ENCODE measurements around the gene ETV1. TPM values are rescaled to one million over a fixed set of nuclear protein-coding genes. Genes with fewer than 3 reads are reported as not detected.

ETV1 gene
- total RNA-seq, 2 donors from 2014 or later: 27.7 to 58.4 TPM

GRCh38 chr7:13852281-13852968, 137.0 kb downstream of the ETV1 start:
- Histone ChIP-seq H3K27ac (no peak overlapping the region), H3K36me3 (no peaks in the 10 kb centered on the region), H3K27me3 (no peaks in the 10 kb centered on the region), H3K9me3 (no peaks in the 10 kb centered on the region), H3K4me1 (peaks cover 0 to 16% of the 10 kb centered on the region in 2 donors), H3K4me3 (no peak overlapping the region)
- TF ChIP-seq CTCF (IDR thresholded peaks at IDR 0.05): no peak
- no peak for DNase-seq (ENCODE audit: low spot score)

GRCh38 chr7:13851736-13852135, 137.7 kb downstream of the ETV1 start:
- no peak for DNase-seq (ENCODE audit: low spot score)
- no peak overlapping the region for H3K4me3 ChIP-seq
- H3K9me3 ChIP-seq: no peaks in the 10 kb centered on the region
- peaks cover 0 to 16% of the 10 kb centered on the region in 2 donors for H3K4me1 ChIP-seq
- H3K36me3 ChIP-seq: no peaks in the 10 kb centered on the region
- H3K27ac ChIP-seq: no peak overlapping the region
- no peaks in the 10 kb centered on the region for H3K27me3 ChIP-seq
- no peak for TF ChIP-seq CTCF (IDR thresholded peaks at IDR 0.05)

- DNase-seq (ENCODE audit: low spot score): no peak
- H3K9me3 ChIP-seq: no peaks in the 10 kb centered on the region
- H3K4me3 ChIP-seq: no peak overlapping the region
- H3K4me1 ChIP-seq: peaks cover 0 to 16% of the 10 kb centered on the region in 2 donors
- no peaks in the 10 kb centered on the region for H3K27me3 ChIP-seq
- TF ChIP-seq CTCF (IDR thresholded peaks at IDR 0.05): no peak
- H3K27ac ChIP-seq: no peak overlapping the region
- no peaks in the 10 kb centered on the region for H3K36me3 ChIP-seq
These were observed 139.2 kb downstream of the ETV1 start for GRCh38 chr7:13850185-13850752.

- Histone ChIP-seq H3K27me3 (no peaks in the 10 kb centered on the region), H3K4me1 (peaks cover 0 to 16% of the 10 kb centered on the region in 2 donors), H3K4me3 (no peak overlapping the region), H3K9me3 (no peaks in the 10 kb centered on the region), H3K27ac (no peak overlapping the region), H3K36me3 (no peaks in the 10 kb centered on the region)
- no peak for DNase-seq (ENCODE audit: low spot score)
- TF ChIP-seq CTCF (IDR thresholded peaks at IDR 0.05): no peak
These were observed 140.1 kb downstream of the ETV1 start for GRCh38 chr7:13849163-13849892.

GRCh38 chr7:13848681-13849131, 140.8 kb downstream of the ETV1 start:
- Histone ChIP-seq H3K4me1 (peaks cover 0 to 16% of the 10 kb centered on the region in 2 donors), H3K9me3 (no peaks in the 10 kb centered on the region), H3K27ac (no peak overlapping the region), H3K4me3 (no peak overlapping the region), H3K36me3 (no peaks in the 10 kb centered on the region), H3K27me3 (no peaks in the 10 kb centered on the region)
- DNase-seq (ENCODE audit: low spot score): no peak
- TF ChIP-seq CTCF (IDR thresholded peaks at IDR 0.05): no peak

Measured in right atrium auricular region (tissue), 2 donors.